ENCODE results near the gene CDK5. TPM values are rescaled to one million over a fixed set of nuclear protein-coding genes. Genes with fewer than 3 reads are reported as not detected.

Gene CDK5
- total RNA-seq, 2 donors from 2014 or later, result 12.5 to 16.2 TPM

- Mint-ChIP-seq H3K27me3 (peaks cover 0 to 3% of the 10 kb centered on the region in 2 donors), H3K4me3 (peak overlapping the region; percentile 99), H3K4me1 (ENCODE audit: low read depth in 2 of 2) (peaks cover 27 to 33% of the 10 kb centered on the region in 2 donors), H3K36me3 (no peaks in the 10 kb centered on the region), H3K27ac (peak overlapping the region; percentile 88 to 89), H3K9me3 (no peaks in the 10 kb centered on the region)
- DNase-seq (ENCODE audit: low spot score) (no peak), ATAC-seq (no peak)
Observed at GRCh38 chr7:151082141-151083070, 24.7 kb upstream of the CDK5 start.

DNA sequence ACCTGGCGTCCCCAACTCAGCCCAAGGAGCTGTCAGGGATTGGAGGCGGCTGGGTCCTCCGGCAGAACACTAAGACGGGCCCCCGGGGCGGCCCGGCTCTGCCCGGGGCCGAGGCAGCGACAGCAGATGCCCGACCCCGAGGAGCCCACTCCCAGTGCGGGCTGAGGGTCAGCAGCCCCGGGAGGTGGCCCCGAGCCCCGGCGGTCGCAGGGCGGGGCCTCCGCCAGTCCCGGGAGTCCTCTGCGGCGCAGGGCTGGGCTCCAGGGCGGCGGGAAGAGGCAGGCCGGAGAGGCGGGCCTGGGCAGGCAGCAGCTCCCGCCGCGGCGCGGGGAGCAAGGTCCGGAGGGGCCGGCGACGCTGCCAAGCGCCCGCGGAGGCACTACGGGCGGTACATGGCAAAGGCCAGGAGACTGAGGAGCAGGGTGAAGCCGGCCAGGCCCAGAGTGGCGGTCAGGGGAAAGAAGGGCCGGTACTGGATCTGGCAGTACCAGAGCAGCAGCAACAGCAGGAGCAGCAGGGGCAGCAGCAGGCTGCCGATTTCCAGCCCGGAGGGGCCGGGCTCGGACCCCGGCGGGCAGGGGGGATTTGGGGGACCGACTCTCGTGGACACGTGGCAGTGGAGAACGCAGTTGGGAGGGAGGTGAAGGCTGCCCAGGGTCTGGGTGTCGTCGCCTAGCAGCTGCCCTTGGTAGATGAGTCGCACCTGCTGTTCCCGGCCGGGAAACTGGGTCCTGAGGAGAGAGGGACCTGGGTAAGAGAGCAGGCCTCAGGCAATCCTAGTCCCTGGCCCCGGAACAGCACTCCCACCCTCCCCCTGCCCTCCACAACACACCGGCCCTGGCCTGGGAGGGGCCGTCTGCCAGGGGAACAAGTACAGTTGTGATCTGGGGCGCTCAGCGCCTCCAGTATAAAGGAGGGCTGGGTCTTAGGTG lies 23.7 kb upstream of the CDK5 start:
- Mint-ChIP-seq H3K4me1 (ENCODE audit: low read depth in 2 of 2) (peaks cover 27 to 33% of the 10 kb centered on the region in 2 donors), H3K9me3 (no peaks in the 10 kb centered on the region), H3K36me3 (no peaks in the 10 kb centered on the region), H3K27ac (no peak overlapping the region), H3K4me3 (peak overlapping the region; percentile 99), H3K27me3 (peaks cover 0 to 3% of the 10 kb centered on the region in 2 donors)
- DNase-seq (ENCODE audit: low spot score), result no peak
- ATAC-seq, result no peak

DNA sequence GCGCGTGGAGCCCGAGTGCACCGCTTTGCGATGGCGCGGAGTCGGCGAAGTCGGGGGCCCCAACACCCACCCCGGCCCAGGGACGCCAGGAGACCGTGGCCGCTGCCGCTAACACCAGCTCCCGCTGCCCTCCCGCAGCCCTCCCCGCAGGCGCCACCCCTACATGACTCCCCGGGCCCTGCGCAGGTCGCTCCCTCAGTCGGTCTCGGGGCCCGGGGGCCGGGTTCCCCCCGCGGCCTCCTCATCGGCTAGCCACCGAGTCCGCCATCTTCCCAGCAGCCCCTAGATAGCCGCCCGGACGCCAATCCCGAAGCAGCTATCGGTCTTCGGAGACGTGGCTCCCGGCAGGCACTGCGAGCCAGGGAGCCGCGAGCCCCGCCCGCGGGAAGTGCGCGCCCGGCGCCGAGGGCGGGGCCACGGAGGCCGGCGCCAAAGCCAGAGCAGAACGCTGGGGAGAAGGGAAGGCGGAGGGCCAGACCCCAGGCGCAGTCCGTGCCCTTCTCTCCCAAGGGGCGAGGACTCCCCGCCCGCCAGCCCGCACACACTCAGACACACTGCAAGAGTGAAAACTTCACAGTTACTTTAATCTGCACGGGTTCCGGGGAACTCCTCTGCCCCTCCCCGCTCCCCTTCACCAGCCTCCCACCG lies 22.9 kb upstream of the CDK5 start, which contains the start of gene FASTK:
Gene FASTK (minus strand): TSS at position 288 of the 648 bp plus-strand sequence. CDS start 43 bp downstream, at position 245.
- H3K4me1 Mint-ChIP-seq (ENCODE audit: low read depth in 2 of 2), result peaks cover 22 to 29% of the 10 kb centered on the region in 2 donors
- ATAC-seq (peak; percentile 91 to 94), DNase-seq (ENCODE audit: low spot score) (peak; percentile 92)
- no peaks in the 10 kb centered on the region for H3K36me3 Mint-ChIP-seq
- peaks cover 0 to 3% of the 10 kb centered on the region in 2 donors for H3K27me3 Mint-ChIP-seq
- no peaks in the 10 kb centered on the region for H3K9me3 Mint-ChIP-seq
- peak within 1 kb of the TSS; percentile 44 to 64 for H3K27ac Mint-ChIP-seq
- H3K4me3 Mint-ChIP-seq, result peak within 1 kb of the TSS; percentile 87

DNA sequence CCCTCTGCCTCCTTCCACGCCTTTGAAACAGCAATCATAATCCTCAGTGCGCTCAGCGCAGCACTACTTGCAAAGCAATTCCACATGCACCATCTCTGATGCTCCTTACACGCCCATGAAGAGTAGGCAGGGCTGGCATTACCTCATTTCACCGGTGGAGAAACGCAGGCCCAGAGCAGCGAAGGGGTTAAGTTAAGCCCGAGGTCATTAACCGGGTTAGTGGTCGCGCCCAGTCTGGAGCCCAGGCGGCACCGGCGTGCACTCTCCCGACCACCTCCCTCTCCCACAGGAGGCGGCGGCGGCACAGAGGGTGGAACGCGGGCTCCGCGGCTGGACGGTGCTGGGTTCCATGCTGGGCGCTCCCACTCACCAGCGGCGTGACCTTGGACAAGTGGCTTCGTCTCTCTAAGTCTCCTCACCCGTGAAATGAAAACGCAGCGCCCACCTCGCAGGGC lies 22.4 kb upstream of the CDK5 start:
- Mint-ChIP-seq H3K27me3 (peaks cover 0 to under 1% of the 10 kb centered on the region in 2 donors), H3K4me1 (ENCODE audit: low read depth in 2 of 2) (peaks cover 18 to 24% of the 10 kb centered on the region in 2 donors), H3K36me3 (no peaks in the 10 kb centered on the region), H3K9me3 (no peaks in the 10 kb centered on the region), H3K27ac (peak overlapping the region; percentile 44 to 64), H3K4me3 (peak overlapping the region; percentile 87)
- DNase-seq (ENCODE audit: low spot score) (no peak), ATAC-seq (peak; percentile 0 to 2)

GRCh38 chr7:151079199-151079910 lies 21.7 kb upstream of the CDK5 start:
- Mint-ChIP-seq H3K4me1 (ENCODE audit: low read depth in 2 of 2) (peaks cover 12 to 19% of the 10 kb centered on the region in 2 donors), H3K9me3 (no peaks in the 10 kb centered on the region), H3K27ac (peak overlapping the region; percentile 44 to 64), H3K36me3 (no peaks in the 10 kb centered on the region), H3K27me3 (no peaks in the 10 kb centered on the region), H3K4me3 (peak overlapping the region; percentile 87)
- DNase-seq (ENCODE audit: low spot score) (no peak), ATAC-seq (no peak)

DNA sequence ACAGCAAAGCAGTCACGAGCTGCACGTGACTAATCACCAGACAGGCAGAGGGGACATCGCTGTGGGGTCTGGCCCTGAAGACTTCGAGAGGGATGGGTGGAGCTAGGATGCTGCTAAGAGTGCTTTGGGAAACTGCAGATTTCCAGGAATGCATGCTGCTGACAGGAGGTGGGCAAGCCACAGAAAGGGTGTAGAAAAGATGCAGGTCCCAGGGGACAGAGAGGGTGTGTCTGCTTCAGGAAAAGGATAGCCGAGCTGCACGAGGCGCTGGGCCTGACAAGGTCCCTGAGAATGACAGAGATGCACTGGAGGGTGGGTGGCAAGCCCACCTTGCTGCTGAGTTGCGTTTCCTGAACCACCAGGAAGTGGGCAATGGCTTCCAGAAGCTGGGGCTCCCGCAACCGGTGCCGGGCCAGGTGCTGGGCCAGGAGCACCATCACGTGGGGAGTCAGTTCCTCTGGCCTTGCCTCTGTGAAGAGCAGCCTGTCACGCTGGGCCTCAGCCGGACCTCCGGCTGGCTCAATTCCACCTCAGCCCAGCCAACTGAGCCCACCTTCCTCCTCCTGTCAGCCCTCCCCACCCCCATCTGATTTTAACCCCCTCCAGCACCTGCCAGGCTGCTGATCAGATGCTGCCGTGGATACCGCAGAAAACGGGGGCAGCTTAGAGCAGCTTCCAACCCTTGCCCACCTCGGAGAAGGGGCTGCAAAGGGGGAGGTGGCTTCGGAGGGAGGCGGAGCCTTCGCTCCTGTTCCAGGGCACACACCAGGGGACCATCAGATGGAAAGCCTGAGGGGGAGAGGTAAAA lies 20.7 kb upstream of the CDK5 start:
- H3K36me3 Mint-ChIP-seq, result no peaks in the 10 kb centered on the region
- H3K4me3 Mint-ChIP-seq, result peak overlapping the region; percentile 87
- H3K27me3 Mint-ChIP-seq, result no peaks in the 10 kb centered on the region
- DNase-seq (ENCODE audit: low spot score) (no peak), ATAC-seq (no peak)
- H3K27ac Mint-ChIP-seq, result peak overlapping the region in 1 of 2 donors; percentile 57
- H3K4me1 Mint-ChIP-seq (ENCODE audit: low read depth in 2 of 2), result peaks cover 12 to 19% of the 10 kb centered on the region in 2 donors
- H3K9me3 Mint-ChIP-seq, result no peaks in the 10 kb centered on the region

DNA sequence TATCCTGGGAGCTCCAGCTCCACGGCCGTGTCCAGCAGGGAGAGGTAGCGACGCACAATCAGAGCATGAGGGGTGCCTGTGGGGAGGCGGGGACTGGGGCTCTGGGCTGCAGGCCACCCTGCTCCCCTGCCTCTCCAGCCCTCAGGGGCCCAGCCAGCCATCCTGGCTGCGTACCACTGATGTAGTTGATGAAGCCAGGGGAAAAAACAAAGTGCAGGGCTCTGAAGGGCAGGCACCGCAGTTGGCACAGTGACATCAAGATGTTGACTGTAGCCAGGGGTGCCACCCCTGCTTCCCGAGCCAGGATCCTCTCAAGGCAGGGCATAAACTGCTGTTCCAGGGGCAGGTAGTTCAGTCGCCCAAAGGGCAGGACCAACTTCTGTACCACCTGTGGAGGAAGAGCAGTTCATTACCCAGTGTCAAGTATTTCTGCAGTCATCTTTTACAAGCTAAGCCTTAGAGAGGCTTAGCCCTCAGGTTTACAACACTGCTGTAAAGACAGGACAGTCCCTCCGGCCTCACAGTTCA lies 20.1 kb upstream of the CDK5 start:
- Mint-ChIP-seq H3K27me3 (no peaks in the 10 kb centered on the region), H3K36me3 (no peaks in the 10 kb centered on the region), H3K27ac (peak overlapping the region in 1 of 2 donors; percentile 57)

DNA sequence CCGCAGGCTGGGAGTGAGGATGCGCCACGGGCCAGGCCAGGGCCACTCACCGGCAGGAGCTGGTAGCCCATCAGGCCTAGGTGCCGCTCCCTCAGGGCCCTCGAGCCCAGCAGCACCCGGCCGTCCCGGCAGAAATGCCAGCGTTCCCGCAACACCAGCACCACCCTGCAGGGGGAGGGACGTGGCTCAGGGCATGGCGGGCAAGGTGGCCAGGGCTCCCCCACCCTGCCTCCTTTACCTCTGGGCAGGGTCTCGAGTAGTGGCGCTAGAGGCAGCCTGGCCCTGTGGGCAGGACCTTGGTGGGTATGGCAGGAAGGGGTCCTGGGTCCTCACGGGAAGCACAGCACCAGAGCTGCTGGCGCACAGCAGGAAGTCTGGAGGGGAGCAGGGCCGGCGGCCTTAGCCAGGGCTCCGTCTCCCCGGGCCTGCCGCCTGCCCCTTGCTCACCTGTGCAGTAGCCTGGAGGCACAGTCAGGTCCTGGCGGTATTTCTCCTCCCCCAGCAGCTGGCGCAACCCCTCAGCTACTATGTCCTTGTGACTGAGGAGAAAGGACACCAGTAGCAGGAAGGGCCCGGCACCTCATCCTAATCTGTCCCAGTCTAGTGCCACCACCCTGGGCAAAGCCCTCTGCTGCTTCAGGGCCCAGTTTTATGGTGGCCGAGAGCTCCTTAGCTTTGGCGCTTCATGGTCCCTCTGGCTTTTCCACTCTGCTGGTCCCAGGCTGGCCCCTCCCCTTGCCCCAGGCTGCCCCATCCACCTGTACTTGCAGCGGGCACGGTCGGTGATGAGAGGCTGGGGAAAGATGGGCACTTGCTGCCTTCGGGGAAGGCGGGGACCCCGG lies 19.4 kb upstream of the CDK5 start:
- ATAC-seq (no peak), DNase-seq (ENCODE audit: low spot score) (no peak)
- Mint-ChIP-seq H3K36me3 (no peaks in the 10 kb centered on the region), H3K4me3 (no peak overlapping the region), H3K27me3 (no peaks in the 10 kb centered on the region), H3K4me1 (ENCODE audit: low read depth in 2 of 2) (peaks cover 6 to 13% of the 10 kb centered on the region in 2 donors), H3K9me3 (no peaks in the 10 kb centered on the region), H3K27ac (no peak overlapping the region)

More for the DNA sequence above, 20.1 kb upstream of the CDK5 start:
- no peak for DNase-seq (ENCODE audit: low spot score)
- Mint-ChIP-seq H3K9me3 (no peaks in the 10 kb centered on the region), H3K4me1 (ENCODE audit: low read depth in 2 of 2) (peaks cover 9 to 16% of the 10 kb centered on the region in 2 donors), H3K4me3 (peak overlapping the region; percentile 71)
- ATAC-seq, result no peak

DNA sequence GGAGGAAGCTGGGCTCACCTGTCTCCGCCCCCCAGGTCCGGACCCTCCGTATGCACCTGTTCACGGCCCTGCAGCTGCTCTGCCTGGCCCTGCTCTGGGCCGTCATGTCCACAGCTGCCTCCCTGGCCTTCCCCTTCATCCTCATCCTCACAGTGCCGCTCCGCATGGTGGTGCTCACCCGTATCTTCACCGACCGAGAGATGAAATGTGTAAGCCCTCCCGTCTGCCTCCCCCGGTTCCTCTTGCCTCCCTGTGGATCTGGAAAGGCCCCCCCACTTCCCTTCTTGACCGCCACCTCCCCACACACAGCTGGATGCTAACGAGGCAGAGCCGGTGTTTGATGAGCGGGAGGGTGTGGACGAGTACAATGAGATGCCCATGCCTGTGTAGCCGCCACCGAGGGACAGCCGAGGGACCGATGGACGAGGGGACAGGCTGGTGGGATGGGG lies 18.3 kb upstream of the CDK5 start:
- Mint-ChIP-seq H3K36me3 (no peaks in the 10 kb centered on the region), H3K4me1 (ENCODE audit: low read depth in 2 of 2) (peaks cover 6 to 11% of the 10 kb centered on the region in 2 donors), H3K4me3 (no peak overlapping the region), H3K27ac (no peak overlapping the region), H3K9me3 (no peaks in the 10 kb centered on the region), H3K27me3 (no peaks in the 10 kb centered on the region)
- DNase-seq (ENCODE audit: low spot score) (no peak), ATAC-seq (no peak)

- no peak overlapping the region for H3K27ac Mint-ChIP-seq
- H3K4me3 Mint-ChIP-seq, result no peak overlapping the region
Observed at GRCh38 chr7:151075662-151075971, 17.9 kb upstream of the CDK5 start.

More at GRCh38 chr7:151075662-151075971, 17.9 kb upstream of the CDK5 start:
- ATAC-seq (no peak), DNase-seq (ENCODE audit: low spot score) (no peak)
- Mint-ChIP-seq H3K27me3 (no peaks in the 10 kb centered on the region), H3K9me3 (no peaks in the 10 kb centered on the region), H3K36me3 (no peaks in the 10 kb centered on the region), H3K4me1 (ENCODE audit: low read depth in 2 of 2) (peaks cover 6 to 11% of the 10 kb centered on the region in 2 donors)
